OCI-LY1 (cell line): Measurements from ENCODE around the gene KCNK5.

Experiments used
- CTCF ChIP-seq: fragments of 200-600 bp; sonication (generic), shearing (Covaris generic); IDR thresholded peaks from 2 replicates; pipeline ENCODE4 v1.5.1; 2017; ENCODE audit warnings: mild to moderate bottlenecking, antibody characterized with exemption, low read length, moderate library complexity, mixed read lengths
- EZH2 ChIP-seq: fragments of 200-600 bp; sonication (generic), shearing (Covaris generic); IDR thresholded peaks from 2 replicates; pipeline ENCODE4 v1.8.0; 2017; ENCODE audit warnings: borderline replicate concordance, mixed run types, mild to moderate bottlenecking, antibody characterized with exemption, low read length, moderate library complexity, mixed read lengths

GRCh38 chr6:39194466-39194865, 34.8 kb downstream of the KCNK5 start:
- TF ChIP-seq CTCF = no peak
- TF ChIP-seq EZH2 = no peak
